Astrocyte (in vitro differentiated cells and primary cell): ENCODE results near the gene ZSWIM2. TPM values are rescaled to one million over a fixed set of nuclear protein-coding genes. Genes with fewer than 3 reads are reported as not detected.

Source experiments
- DNase-seq: peaks from one replicate; pipeline ENCODE4 v3.0.0-alpha.2; 2010; ENCODE audit warnings: low read depth
- FAIRE-seq: peaks from 2 replicates; lab custom pipeline; 2011; peaks lifted over from hg19 to GRCh38; lab: Jason Lieb, UNC
- H2AFZ ChIP-seq: 2 replicates; pipeline ENCODE4 v1.6.0; 2012; ENCODE audit warnings: low read depth, low read length, inconsistent platforms
- H3K27ac ChIP-seq: 2 replicates; pipeline ENCODE4 v1.5.1; 2011; ENCODE audit warnings: low read depth, low read length, inconsistent platforms
- H3K27me3 ChIP-seq: 2 replicates; pipeline ENCODE4 v1.6.0; 2011; ENCODE audit warnings: low read length, inconsistent platforms; ENCODE audit not compliant: insufficient read depth
- H3K36me3 ChIP-seq: 2 replicates; pipeline ENCODE4 v1.5.1; 2011; ENCODE audit warnings: low read length, inconsistent platforms; ENCODE audit not compliant: insufficient read depth
- H3K4me1 ChIP-seq: 2 replicates; pipeline ENCODE4 v1.5.1; 2011; ENCODE audit warnings: low read length, inconsistent platforms; ENCODE audit not compliant: insufficient read depth
- H3K4me2 ChIP-seq: 2 replicates; pipeline ENCODE4 v1.6.0; 2012; ENCODE audit warnings: low read length, inconsistent platforms
- H3K4me3 ChIP-seq: 2 replicates; pipeline ENCODE4 v1.5.1; 2011; ENCODE audit warnings: low read depth, mild to moderate bottlenecking, low read length, inconsistent platforms; ENCODE audit not compliant: insufficient read depth
- H3K79me2 ChIP-seq: 2 replicates; pipeline ENCODE4 v1.6.0; 2012; ENCODE audit warnings: mild to moderate bottlenecking, low read length, inconsistent platforms; ENCODE audit not compliant: insufficient read depth
- H3K9ac ChIP-seq: 2 replicates; pipeline ENCODE4 v1.6.0; 2012; ENCODE audit warnings: mild to moderate bottlenecking, low read length, inconsistent platforms
- H3K9me3 ChIP-seq: 2 replicates; pipeline ENCODE4 v1.5.1; 2012; ENCODE audit warnings: low read depth, mild to moderate bottlenecking, low read length, inconsistent platforms; ENCODE audit not compliant: insufficient read depth
- H4K20me1 ChIP-seq: 2 replicates; pipeline ENCODE4 v1.6.0; 2012; ENCODE audit warnings: low read length, inconsistent platforms; ENCODE audit not compliant: insufficient read depth
- H3K27ac Mint-ChIP-seq: one replicate; pipeline ENCODE4 v1.8.0; 2021; ENCODE audit warnings: mild to moderate bottlenecking, mixed read lengths; ENCODE audit not compliant: unreplicated experiment
- H3K27me3 Mint-ChIP-seq: one replicate; pipeline ENCODE4 v1.8.0; 2021; ENCODE audit warnings: low read depth, mixed read lengths; ENCODE audit not compliant: unreplicated experiment
- H3K36me3 Mint-ChIP-seq: one replicate; pipeline ENCODE4 v1.8.0; 2021; ENCODE audit warnings: low read depth, mixed read lengths; ENCODE audit not compliant: unreplicated experiment
- H3K4me1 Mint-ChIP-seq: one replicate; pipeline ENCODE4 v1.8.0; 2021; ENCODE audit warnings: low read depth, mixed read lengths; ENCODE audit not compliant: unreplicated experiment
- H3K4me3 Mint-ChIP-seq: one replicate; pipeline ENCODE4 v1.8.0; 2021; ENCODE audit warnings: mild to moderate bottlenecking, moderate library complexity, mixed read lengths; ENCODE audit not compliant: unreplicated experiment
- H3K9me3 Mint-ChIP-seq: one replicate; pipeline ENCODE4 v1.8.0; 2021; ENCODE audit warnings: mild to moderate bottlenecking, mixed read lengths; ENCODE audit not compliant: unreplicated experiment
- EZH2 ChIP-seq: IDR thresholded peaks from 2 replicates; pipeline ENCODE4 v1.6.1; 2012; ENCODE audit warnings: mild to moderate bottlenecking, low read length, inconsistent platforms; ENCODE audit not compliant: insufficient read depth
- total RNA-seq: library from RNA; stranded (reverse); gene quantifications from 2 replicates; pipeline ENCODE4 v1.2.1, GENCODE V29; 2021
- TF ChIP-seq, protein P1 (sequence below): IDR thresholded peaks from 2 replicates; pipeline ENCODE4 v1.5.1; 2011; ENCODE audit warnings: low read depth, mild to moderate bottlenecking, inconsistent platforms, low read length, moderate library complexity; ENCODE audit not compliant: insufficient read depth

Gene ZSWIM2
- total RNA-seq, 1 donor from 2014 or later, result not detected

DNA sequence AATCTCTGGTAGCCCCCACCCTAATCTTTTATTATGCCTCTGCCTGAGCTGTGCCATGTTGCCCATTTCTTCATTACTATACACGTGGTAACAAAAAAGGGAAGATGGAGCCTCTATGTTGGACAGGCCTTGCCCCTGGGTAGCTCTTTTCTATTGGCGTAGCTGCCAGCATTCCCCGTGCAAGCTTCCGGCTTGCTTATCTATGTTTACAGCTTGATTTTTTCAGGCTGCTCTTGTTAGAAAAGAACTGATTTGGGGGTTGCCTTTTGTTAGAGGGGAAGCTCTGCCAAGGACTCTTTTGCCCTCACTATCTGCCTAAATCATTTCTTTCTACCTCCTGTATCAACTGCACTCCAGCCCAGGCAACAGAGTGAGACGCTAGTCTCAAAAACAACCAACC, 45.5 kb upstream of the ZSWIM2 start:
- peaks cover 8% of the 10 kb centered on the region for H3K9me3 Mint-ChIP-seq
- no peaks in the 10 kb centered on the region for H3K4me1 ChIP-seq
- H3K27ac ChIP-seq, result no peak overlapping the region
- DNase-seq (no peak), FAIRE-seq (no peak)
- no peak for TF ChIP-seq EZH2
- TF ChIP-seq, protein P1, sequence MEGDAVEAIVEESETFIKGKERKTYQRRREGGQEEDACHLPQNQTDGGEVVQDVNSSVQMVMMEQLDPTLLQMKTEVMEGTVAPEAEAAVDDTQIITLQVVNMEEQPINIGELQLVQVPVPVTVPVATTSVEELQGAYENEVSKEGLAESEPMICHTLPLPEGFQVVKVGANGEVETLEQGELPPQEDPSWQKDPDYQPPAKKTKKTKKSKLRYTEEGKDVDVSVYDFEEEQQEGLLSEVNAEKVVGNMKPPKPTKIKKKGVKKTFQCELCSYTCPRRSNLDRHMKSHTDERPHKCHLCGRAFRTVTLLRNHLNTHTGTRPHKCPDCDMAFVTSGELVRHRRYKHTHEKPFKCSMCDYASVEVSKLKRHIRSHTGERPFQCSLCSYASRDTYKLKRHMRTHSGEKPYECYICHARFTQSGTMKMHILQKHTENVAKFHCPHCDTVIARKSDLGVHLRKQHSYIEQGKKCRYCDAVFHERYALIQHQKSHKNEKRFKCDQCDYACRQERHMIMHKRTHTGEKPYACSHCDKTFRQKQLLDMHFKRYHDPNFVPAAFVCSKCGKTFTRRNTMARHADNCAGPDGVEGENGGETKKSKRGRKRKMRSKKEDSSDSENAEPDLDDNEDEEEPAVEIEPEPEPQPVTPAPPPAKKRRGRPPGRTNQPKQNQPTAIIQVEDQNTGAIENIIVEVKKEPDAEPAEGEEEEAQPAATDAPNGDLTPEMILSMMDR, result no peak
- no peak overlapping the region for H3K4me2 ChIP-seq
- no peaks in the 10 kb centered on the region for H4K20me1 ChIP-seq
- no peaks in the 10 kb centered on the region for H3K36me3 ChIP-seq
- H3K4me3 ChIP-seq, result no peak overlapping the region
- H3K27me3 ChIP-seq, result no peaks in the 10 kb centered on the region
- H3K9me3 ChIP-seq, result no peaks in the 10 kb centered on the region
- H3K36me3 Mint-ChIP-seq, result no peaks in the 10 kb centered on the region
- no peaks in the 10 kb centered on the region for H3K27me3 Mint-ChIP-seq
- no peak overlapping the region for H2AFZ ChIP-seq
- no peak overlapping the region for H3K4me3 Mint-ChIP-seq
- no peak overlapping the region for H3K9ac ChIP-seq
- H3K79me2 ChIP-seq, result no peaks in the 10 kb centered on the region
- H3K4me1 Mint-ChIP-seq, result peaks cover 4% of the 10 kb centered on the region
- H3K27ac Mint-ChIP-seq, result no peak overlapping the region

DNA sequence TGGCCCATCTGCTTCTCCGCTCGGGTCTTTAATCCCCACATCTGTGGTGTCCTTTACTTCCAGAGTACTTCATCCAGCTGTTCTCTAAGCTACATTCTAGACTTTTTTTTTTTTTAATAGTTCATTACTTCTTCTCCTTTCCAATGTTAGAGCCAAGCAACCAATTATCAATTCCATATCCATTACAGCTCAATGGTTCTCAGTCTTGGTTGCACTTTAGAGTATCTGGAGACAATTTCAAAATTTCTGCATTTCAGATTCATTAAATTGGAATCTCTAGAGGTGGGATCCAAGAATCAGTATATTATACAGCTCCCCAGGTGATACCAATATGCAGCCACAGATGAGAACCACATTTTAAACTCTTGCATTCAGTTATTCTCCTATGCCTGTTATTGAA, 43.9 kb upstream of the ZSWIM2 start:
- no peak overlapping the region for H3K4me3 ChIP-seq
- H3K79me2 ChIP-seq, result no peaks in the 10 kb centered on the region
- no peak for FAIRE-seq
- no peaks in the 10 kb centered on the region for H3K36me3 Mint-ChIP-seq
- H3K4me1 ChIP-seq, result no peaks in the 10 kb centered on the region
- no peaks in the 10 kb centered on the region for H3K27me3 ChIP-seq
- no peak overlapping the region for H2AFZ ChIP-seq
- no peaks in the 10 kb centered on the region for H4K20me1 ChIP-seq
- no peak overlapping the region for H3K4me3 Mint-ChIP-seq
- no peak overlapping the region for H3K27ac ChIP-seq
- H3K27ac Mint-ChIP-seq, result no peak overlapping the region
- H3K36me3 ChIP-seq, result no peaks in the 10 kb centered on the region
- no peaks in the 10 kb centered on the region for H3K27me3 Mint-ChIP-seq
- no peak for DNase-seq
- no peak overlapping the region for H3K9ac ChIP-seq
- H3K9me3 Mint-ChIP-seq, result peaks cover 5% of the 10 kb centered on the region
- no peaks in the 10 kb centered on the region for H3K9me3 ChIP-seq
- TF ChIP-seq, protein P1, result no peak
- TF ChIP-seq EZH2, result no peak
- H3K4me2 ChIP-seq, result no peak overlapping the region
- peaks cover 4% of the 10 kb centered on the region for H3K4me1 Mint-ChIP-seq

DNA sequence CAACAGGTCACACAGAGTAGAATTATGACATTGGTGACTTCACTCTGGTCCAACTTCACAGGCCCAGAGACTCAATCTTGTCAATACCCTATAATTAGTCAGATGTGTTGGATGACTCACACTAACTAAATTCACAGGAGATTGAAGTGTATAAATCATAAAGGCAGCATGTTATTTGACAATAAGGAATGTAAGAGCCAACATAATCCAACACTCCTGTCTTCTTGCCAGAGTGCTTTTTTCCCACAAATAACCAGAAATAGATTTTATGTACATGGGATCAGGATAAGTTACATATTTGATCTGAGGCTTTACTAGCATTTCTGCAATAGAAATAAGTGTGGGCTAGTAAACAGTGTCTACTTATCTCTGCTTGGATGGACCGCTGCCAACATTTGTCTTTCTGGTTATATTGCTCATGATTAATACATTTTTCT, 42.2 kb upstream of the ZSWIM2 start:
- Histone ChIP-seq H3K4me3 (no peak overlapping the region), H3K36me3 (no peaks in the 10 kb centered on the region), H3K9ac (no peak overlapping the region), H3K27ac (no peak overlapping the region), H2AFZ (no peak overlapping the region), H3K9me3 (no peaks in the 10 kb centered on the region), H4K20me1 (no peaks in the 10 kb centered on the region), H3K4me1 (no peaks in the 10 kb centered on the region), H3K27me3 (no peaks in the 10 kb centered on the region), H3K4me2 (no peak overlapping the region), H3K79me2 (no peaks in the 10 kb centered on the region)
- peaks cover 4% of the 10 kb centered on the region for H3K4me1 Mint-ChIP-seq
- no peak overlapping the region for H3K27ac Mint-ChIP-seq
- H3K36me3 Mint-ChIP-seq, result no peaks in the 10 kb centered on the region
- H3K4me3 Mint-ChIP-seq, result no peak overlapping the region
- H3K9me3 Mint-ChIP-seq, result peaks cover 2% of the 10 kb centered on the region
- H3K27me3 Mint-ChIP-seq, result no peaks in the 10 kb centered on the region
- DNase-seq, result peak; percentile 52
- FAIRE-seq, result no peak
- TF ChIP-seq EZH2, result no peak
- TF ChIP-seq, protein P1, result no peak
